Ovary (tissue), 9 donors: Measurements from ENCODE around the gene IQGAP2. TPM values are rescaled to one million over a fixed set of nuclear protein-coding genes. Genes with fewer than 3 reads are reported as not detected.

Experiments
- DNase-seq, 5 donors: peaks; one replicate each; pipeline ENCODE4 v3.0.0-alpha.2; 2019 to 2020
- H3K27ac ChIP-seq, 2 donors: fragments of 200-600 bp; one replicate each; pipeline versions ENCODE4 v1.5.1 to v1.8.0; 2019 to 2022
- H3K27me3 ChIP-seq: fragments of 200-600 bp; one replicate; pipeline ENCODE4 v1.8.0; 2022
- H3K36me3 ChIP-seq: fragments of 200-600 bp; sonication (generic); one replicate; pipeline ENCODE4 v1.5.1; 2019
- H3K4me1 ChIP-seq: one replicate; pipeline ENCODE4 v1.8.1; 2013; ENCODE audit warnings: mild to moderate bottlenecking, moderate library complexity; ENCODE audit not compliant: insufficient read depth
- H3K4me3 ChIP-seq: fragments of 200-600 bp; sonication (generic); one replicate; pipeline ENCODE4 v1.5.1; 2017
- H3K9me3 ChIP-seq, 2 donors: fragments of 200-600 bp in 1 of 2; sonication (generic) in 1 of 2; one replicate each; pipeline versions ENCODE4 v1.5.1 to v1.8.1; 2013 to 2019; ENCODE audit warnings: mild to moderate bottlenecking in 1 of 2, moderate library complexity in 1 of 2
- EP300 ChIP-seq: sonication (generic); formaldehyde crosslinking; IDR thresholded peaks from one replicate; pipeline ENCODE4 v1.6.1; 2017; ENCODE audit warnings: antibody characterized with exemption
- POLR2A ChIP-seq: fragments of 450-650 bp; IDR thresholded peaks from one replicate; pipeline ENCODE4 v1.6.1; 2017; ENCODE audit warnings: antibody characterized with exemption, mild to moderate bottlenecking, moderate library complexity
- WGBS, 3 donors: extraction: QIAGEN DNeasy Blood & Tissue Kit in 1 of 3; methylation state at CpG; one replicate each; pipeline versions ENCODE4 v1.1.5 to v1.1.7; 2013 to 2017; 5-methylcytosine and 5-hydroxymethylcytosine counted together
- intact Hi-C, 4 donors: fragments of 100-400 bp; cut with DNase I; formaldehyde crosslinking; loops; one replicate each; pipeline versions ENCODE4 v1.11.0 to v1.15.1; 2022 to 2023
- polyA plus RNA-seq, 2 donors: library from polyadenylated mRNA; stranded (reverse); fragments of 200-250 nt in 1 of 2; fragments of 350-450 nt in 1 of 2; fragmentation: Illumina TruSeq in 1 of 2; extraction: RNeasy Lipid Tissue Mini Kit (QIAGEN cat#74804) in 1 of 2; gene quantifications; one replicate each; pipeline ENCODE4 v1.2.3, GENCODE V29; 2013 to 2014
- total RNA-seq, 7 donors: library from RNA; depleted of rRNA in 2 of 7; stranded (reverse); fragments of >200 nt in 2 of 7; fragmentation: NEBNext Ultra II Directional in 3 of 7; extraction: Animal tissue kit (Norgen Biotek cat#: 25700) in 3 of 7; gene quantifications; one replicate each; pipeline versions ENCODE4 v1.1.0 to v1.2.4, GENCODE V29; 2016 to 2023
- TF ChIP-seq, protein P1 (sequence below), 3 donors: fragments of 450-650 bp in 2 of 3; fragments of 200-600 bp in 1 of 3; IDR thresholded peaks; one replicate each; pipeline versions ENCODE4 v1.5.1 to v1.8.0; 2016 to 2022; ENCODE audit warnings: antibody characterized with exemption in 3 of 3, mild to moderate bottlenecking in 1 of 3
- donor health status: DM: no; HTN: no; CAD: no; lungs with moderate emphysema.
- donor health status: DM: no; HTN: no; CAD: no.
- donor health status: Bipolar disorder and iron deficiency.
- donor health status: DM: yes; HTN: yes; CAD: no.
- donor health status: DM: no; HTN: no; CAD: no.
- donor health status: DM: yes; HTN: yes; CAD: no.

Gene IQGAP2
- total and polyA plus RNA-seq, 9 donors = 8.6 to 27.6 (median 13.9) TPM

GRCh38 chr5:76388791-76389512 is 14.1 kb upstream of the IQGAP2 start:
- intact Hi-C loops = no loop called here
- Histone ChIP-seq H3K27ac (no peak overlapping the region), H3K27me3 (no peaks in the 10 kb centered on the region), H3K4me3 (no peak overlapping the region), H3K9me3 (no peaks in the 10 kb centered on the region), H3K36me3 (no peaks in the 10 kb centered on the region), H3K4me1 (no peaks in the 10 kb centered on the region)
- TF ChIP-seq POLR2A (no peak), EP300 (no peak)
- TF ChIP-seq, protein P1, sequence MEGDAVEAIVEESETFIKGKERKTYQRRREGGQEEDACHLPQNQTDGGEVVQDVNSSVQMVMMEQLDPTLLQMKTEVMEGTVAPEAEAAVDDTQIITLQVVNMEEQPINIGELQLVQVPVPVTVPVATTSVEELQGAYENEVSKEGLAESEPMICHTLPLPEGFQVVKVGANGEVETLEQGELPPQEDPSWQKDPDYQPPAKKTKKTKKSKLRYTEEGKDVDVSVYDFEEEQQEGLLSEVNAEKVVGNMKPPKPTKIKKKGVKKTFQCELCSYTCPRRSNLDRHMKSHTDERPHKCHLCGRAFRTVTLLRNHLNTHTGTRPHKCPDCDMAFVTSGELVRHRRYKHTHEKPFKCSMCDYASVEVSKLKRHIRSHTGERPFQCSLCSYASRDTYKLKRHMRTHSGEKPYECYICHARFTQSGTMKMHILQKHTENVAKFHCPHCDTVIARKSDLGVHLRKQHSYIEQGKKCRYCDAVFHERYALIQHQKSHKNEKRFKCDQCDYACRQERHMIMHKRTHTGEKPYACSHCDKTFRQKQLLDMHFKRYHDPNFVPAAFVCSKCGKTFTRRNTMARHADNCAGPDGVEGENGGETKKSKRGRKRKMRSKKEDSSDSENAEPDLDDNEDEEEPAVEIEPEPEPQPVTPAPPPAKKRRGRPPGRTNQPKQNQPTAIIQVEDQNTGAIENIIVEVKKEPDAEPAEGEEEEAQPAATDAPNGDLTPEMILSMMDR (IDR thresholded peaks at IDR 0.05) = no peak
- WGBS, 3 donors = 88 to 91% (median 89%) methylated on average over 11 of the region's 11 CpGs
- no peak for DNase-seq

DNA sequence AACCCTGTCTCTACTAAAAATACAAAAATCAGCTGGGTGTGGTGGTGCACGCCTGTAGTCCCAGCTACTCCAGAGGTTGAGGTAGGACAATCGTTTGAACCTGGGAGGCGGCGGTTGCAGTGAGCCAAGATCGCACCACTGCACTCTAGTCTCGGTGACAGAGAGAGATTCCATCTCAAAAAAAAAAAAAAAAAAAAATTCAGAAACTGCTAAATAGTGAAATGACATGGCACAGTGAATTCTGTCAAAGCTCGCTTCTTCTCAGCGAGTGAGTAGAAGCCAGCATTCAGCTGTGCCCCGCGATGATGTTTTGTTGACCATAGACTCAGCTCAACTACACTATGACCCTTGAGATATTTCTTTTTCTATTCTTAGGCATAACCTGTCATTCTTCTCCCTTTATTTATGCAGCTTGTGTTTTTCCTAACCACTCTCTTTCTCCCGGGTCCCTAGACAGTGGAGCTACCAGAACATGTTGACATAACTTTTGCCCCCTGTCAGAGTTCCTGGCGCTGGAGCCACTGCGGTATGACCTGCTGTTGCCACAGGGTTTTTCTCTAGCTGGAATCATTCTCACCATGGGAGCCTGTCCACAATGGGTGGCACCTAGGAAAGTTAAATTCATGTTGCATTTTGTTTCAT is 13.5 kb upstream of the IQGAP2 start:
- TF ChIP-seq EP300 = no peak
- no peak for TF ChIP-seq POLR2A
- TF ChIP-seq, protein P1 (IDR thresholded peaks at IDR 0.05) = no peak
- H3K4me1 ChIP-seq = no peaks in the 10 kb centered on the region
- H3K36me3 ChIP-seq = no peaks in the 10 kb centered on the region
- no peaks in the 10 kb centered on the region for H3K27me3 ChIP-seq
- 80 to 85% (median 84%) methylated on average over 13 of the region's 13 CpGs for whole genome bisulfite sequencing, 3 donors
- no peaks in the 10 kb centered on the region for H3K9me3 ChIP-seq
- intact Hi-C loops = no loop called here
- H3K27ac ChIP-seq = no peak overlapping the region
- no peak for DNase-seq
- H3K4me3 ChIP-seq = no peak overlapping the region

DNA sequence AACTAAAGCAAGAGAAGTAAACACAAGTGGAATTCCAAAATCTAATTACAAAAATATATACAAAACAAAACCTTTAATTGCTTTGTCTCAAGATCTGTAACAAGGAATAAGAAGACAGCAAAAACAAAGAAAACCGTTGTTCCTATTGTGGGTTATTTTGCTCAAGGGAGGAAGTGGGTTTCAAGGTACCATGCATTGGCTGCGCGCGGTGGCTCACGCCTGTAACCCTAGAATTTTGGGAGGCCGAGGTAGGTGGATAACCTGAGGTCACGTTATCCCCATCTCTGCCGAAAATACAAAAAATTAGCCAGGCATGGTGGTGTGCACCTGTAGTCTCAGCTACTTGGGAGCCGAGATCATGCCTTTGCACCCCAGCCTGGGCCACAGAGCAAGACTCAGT is 12.1 kb upstream of the IQGAP2 start:
- TF ChIP-seq, protein P1 (IDR thresholded peaks at IDR 0.05) = no peak
- no peak for TF ChIP-seq EP300
- TF ChIP-seq POLR2A = no peak
- DNase-seq = no peak

DNA sequence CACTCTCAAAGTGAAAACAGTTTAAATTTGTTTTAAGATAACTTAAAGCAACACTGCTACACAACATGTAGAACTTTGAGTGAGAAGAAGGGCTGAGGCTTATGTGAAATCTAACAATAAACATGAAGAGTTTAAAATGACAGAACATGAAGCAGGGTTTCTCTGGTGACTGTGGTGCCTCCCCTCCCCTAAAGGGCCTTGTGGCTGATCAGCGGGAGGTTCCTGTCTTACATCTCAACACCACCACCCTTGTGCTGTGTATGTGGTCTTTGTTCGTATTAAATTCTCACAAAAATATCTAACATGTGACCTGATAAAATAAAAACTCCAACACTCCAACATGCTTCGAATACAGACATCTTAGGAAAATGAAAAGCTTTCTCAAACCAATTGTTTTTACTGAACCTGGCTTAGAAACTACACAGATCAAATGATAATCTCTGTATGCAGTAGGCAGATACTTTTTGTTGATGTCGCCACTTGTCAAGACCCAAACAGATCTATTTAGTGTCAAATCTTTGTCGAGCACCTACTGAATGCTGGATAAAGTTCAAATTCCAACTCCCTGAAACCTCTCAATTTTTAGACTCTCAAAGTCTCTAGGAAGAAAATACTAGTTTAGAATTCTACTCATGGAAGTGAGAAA is 9.9 kb upstream of the IQGAP2 start:
- TF ChIP-seq POLR2A = no peak
- TF ChIP-seq, protein P1 (IDR thresholded peaks at IDR 0.05) = no peak
- no peak for TF ChIP-seq EP300
- intact Hi-C loops = no loop called here
- no peak overlapping the region for H3K4me3 ChIP-seq
- DNase-seq = no peak
- no peaks in the 10 kb centered on the region for H3K9me3 ChIP-seq
- H3K27me3 ChIP-seq = no peaks in the 10 kb centered on the region
- H3K27ac ChIP-seq = no peak overlapping the region
- H3K4me1 ChIP-seq = no peaks in the 10 kb centered on the region
- WGBS, 3 donors = 80 to 89% (median 86%) methylated on average over 5 of the region's 5 CpGs
- H3K36me3 ChIP-seq = no peaks in the 10 kb centered on the region

More for the DNA sequence above, 12.1 kb upstream of the IQGAP2 start:
- intact Hi-C loops = no loop called here
- Histone ChIP-seq H3K27ac (no peak overlapping the region), H3K4me1 (no peaks in the 10 kb centered on the region), H3K4me3 (no peak overlapping the region), H3K9me3 (no peaks in the 10 kb centered on the region), H3K27me3 (no peaks in the 10 kb centered on the region), H3K36me3 (no peaks in the 10 kb centered on the region)
- WGBS, 3 donors = 88 to 94% (median 88%) methylated on average over 9 of the region's 9 CpGs
